ENCODE measurements around the gene ACADVL. TPM values are rescaled to one million over a fixed set of nuclear protein-coding genes. Genes with fewer than 3 reads are reported as not detected.

ACADVL gene
- polyA plus RNA-seq, 3 donors = 152 to 1,231 (median 154) TPM

DNA sequence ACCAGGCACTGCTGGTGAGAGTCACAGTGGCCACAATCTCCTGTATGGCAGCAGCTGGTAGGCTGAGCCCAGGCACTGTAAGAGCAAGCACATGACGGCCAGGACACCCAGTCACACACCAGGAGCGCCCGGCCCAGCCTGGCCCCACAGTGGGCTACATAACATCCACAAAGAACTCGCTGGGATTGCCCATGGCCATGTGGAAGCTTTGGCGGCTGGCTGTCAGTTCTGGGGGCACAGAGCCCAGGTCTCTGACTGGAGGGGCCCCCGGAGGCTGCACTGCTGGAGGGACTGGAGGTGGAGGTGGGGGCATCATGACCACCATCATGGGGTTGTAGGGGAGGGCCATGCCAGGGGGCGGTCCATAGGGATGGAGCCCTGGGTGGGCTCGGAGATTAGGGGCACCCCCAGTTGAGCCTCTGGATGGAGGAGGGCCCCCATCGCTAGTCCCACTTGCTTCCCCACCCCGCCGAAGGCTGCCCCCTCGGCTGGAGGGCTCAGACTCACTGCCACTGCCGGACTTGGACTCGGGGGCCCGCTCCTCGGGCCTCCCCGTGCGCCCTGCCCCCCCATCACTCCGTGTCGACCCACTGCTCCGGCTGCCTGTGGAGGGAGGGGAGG lies 6.1 kb downstream of the ACADVL start:
- Mint-ChIP-seq H3K9me3 (peaks cover 0 to 2% (median 0%) of the 10 kb centered on the region in 7 donors), H3K4me3 (no peak overlapping the region), H3K4me1 (peaks cover 12% of the 10 kb centered on the region), H3K27ac (no peak overlapping the region), H3K36me3 (peaks cover 80 to 95% of the 10 kb centered on the region in 2 donors), H3K27me3 (ENCODE audit: low read depth in 3 of 3) (peaks cover 0 to 2% (median 0%) of the 10 kb centered on the region in 3 donors)
- no peak for DNase-seq
- Histone ChIP-seq H4K20me1 (ENCODE audit: insufficient read depth, low read length) (peaks cover 18% of the 10 kb centered on the region), H3K4me3 (replicated peaks in 1 of 3; ENCODE audit: low read depth in 2 of 3, low read length in 3 of 3) (no peak overlapping the region), H3K27ac (ENCODE audit: low read depth in 1 of 2, low read length in 2 of 2) (no peak overlapping the region), H3K79me2 (ENCODE audit: insufficient read depth, low read length) (peaks cover 15% of the 10 kb centered on the region), H2AFZ (ENCODE audit: insufficient read depth, low read depth, low read length, poor library complexity, severe bottlenecking) (no peak overlapping the region), H3K9me3 (replicated peaks in 1 of 2; ENCODE audit: control insufficient read depth in 1 of 2, insufficient read depth in 1 of 2, low read length in 2 of 2) (no peaks in the 10 kb centered on the region), H3K27me3 (ENCODE audit: control insufficient read depth in 2 of 2, insufficient read depth in 2 of 2, low read length in 2 of 2) (no peaks in the 10 kb centered on the region), H3K4me2 (replicated peaks; ENCODE audit: extremely low read depth, low read length, poor library complexity, severe bottlenecking) (no peak overlapping the region), H3K36me3 (replicated peaks in 1 of 2; ENCODE audit: control insufficient read depth in 1 of 2, insufficient read depth in 2 of 2, low read length in 2 of 2) (peaks cover 66 to 95% of the 10 kb centered on the region in 2 donors), H3K4me1 (ENCODE audit: control insufficient read depth in 1 of 2, insufficient read depth in 2 of 2, low read length in 2 of 2) (peaks cover 7 to 12% of the 10 kb centered on the region in 2 donors), H3K9ac (ENCODE audit: insufficient read depth, low read length, poor library complexity, severe bottlenecking) (no peak overlapping the region)
- WGBS (ENCODE audit: insufficient coverage) = 89% methylated on average over 4 of the region's 21 CpGs
- intact Hi-C loops (cut with micrococcal nuclease) = no loop called here
- TF ChIP-seq, protein P1, sequence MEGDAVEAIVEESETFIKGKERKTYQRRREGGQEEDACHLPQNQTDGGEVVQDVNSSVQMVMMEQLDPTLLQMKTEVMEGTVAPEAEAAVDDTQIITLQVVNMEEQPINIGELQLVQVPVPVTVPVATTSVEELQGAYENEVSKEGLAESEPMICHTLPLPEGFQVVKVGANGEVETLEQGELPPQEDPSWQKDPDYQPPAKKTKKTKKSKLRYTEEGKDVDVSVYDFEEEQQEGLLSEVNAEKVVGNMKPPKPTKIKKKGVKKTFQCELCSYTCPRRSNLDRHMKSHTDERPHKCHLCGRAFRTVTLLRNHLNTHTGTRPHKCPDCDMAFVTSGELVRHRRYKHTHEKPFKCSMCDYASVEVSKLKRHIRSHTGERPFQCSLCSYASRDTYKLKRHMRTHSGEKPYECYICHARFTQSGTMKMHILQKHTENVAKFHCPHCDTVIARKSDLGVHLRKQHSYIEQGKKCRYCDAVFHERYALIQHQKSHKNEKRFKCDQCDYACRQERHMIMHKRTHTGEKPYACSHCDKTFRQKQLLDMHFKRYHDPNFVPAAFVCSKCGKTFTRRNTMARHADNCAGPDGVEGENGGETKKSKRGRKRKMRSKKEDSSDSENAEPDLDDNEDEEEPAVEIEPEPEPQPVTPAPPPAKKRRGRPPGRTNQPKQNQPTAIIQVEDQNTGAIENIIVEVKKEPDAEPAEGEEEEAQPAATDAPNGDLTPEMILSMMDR (IDR thresholded peaks at IDR 0.05) = no peak

DNA sequence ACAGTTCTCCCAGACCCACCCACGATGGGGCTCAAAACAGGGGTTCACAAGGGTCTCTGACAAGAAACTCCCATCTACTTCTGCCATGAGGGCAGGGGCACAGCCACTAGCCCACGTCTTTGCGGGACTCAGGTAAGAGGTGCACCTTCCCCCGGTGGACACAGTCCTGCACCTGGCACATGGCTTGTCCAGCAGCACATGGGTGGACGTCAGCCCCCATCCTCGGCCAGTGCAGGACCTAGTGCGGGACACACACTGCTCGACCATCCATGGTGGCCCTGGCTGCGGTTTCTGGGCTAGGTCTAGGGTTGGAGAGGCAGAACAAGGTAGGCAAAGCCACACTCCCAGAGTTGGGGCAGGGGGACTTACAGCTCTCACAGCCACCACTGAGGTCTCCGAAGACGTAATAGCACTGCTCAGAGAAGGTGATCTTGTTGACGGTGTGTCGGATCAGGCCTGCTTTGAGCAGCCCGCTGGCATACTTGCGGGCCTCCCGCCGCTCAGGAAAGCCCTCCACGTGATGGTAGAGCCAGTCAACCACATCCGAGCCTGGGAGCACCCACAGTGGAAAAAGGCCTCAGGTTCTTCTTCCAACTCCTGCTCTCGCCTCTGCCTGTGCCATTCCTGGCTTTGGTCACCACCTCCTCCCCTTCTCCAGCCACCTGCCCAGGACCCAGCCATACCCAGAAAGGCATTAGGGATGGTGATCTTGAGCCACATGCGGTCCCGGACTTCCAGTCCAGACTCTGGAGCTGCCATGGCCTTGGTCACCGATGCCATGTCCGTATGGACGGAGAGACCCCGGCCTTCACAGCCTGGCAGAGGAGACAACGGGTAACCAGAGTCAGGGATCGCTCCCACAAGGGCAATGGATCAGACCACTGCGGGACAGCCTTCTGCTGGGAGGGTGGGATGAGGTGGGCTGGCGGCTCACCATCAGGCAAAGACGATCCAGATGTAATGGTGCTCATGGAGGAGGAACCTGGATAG lies 7.3 kb downstream of the ACADVL start:
- Mint-ChIP-seq H3K27me3 (ENCODE audit: low read depth in 3 of 3) (no peaks in the 10 kb centered on the region), H3K9me3 (no peaks in the 10 kb centered on the region), H3K4me3 (no peak overlapping the region), H3K4me1 (peaks cover 7% of the 10 kb centered on the region), H3K36me3 (peaks cover 73 to 86% of the 10 kb centered on the region in 2 donors), H3K27ac (peak overlapping the region in 2 of 7 donors; percentile 45 to 60)
- H3K27ac ChIP-seq (ENCODE audit: low read depth in 1 of 2, low read length in 2 of 2) = no peak overlapping the region
- H3K27me3 ChIP-seq (ENCODE audit: control insufficient read depth in 2 of 2, insufficient read depth in 2 of 2, low read length in 2 of 2) = no peaks in the 10 kb centered on the region
- no peak overlapping the region for H3K4me2 ChIP-seq (replicated peaks; ENCODE audit: extremely low read depth, low read length, poor library complexity, severe bottlenecking)
- H2AFZ ChIP-seq (ENCODE audit: insufficient read depth, low read depth, low read length, poor library complexity, severe bottlenecking) = no peak overlapping the region
- no peaks in the 10 kb centered on the region for H3K9me3 ChIP-seq (replicated peaks in 1 of 2; ENCODE audit: control insufficient read depth in 1 of 2, insufficient read depth in 1 of 2, low read length in 2 of 2)
- no peak for DNase-seq
- H3K79me2 ChIP-seq (ENCODE audit: insufficient read depth, low read length) = peaks cover 19% of the 10 kb centered on the region
- 95% methylated on average over 29 of the region's 31 CpGs for WGBS (ENCODE audit: insufficient coverage)
- peaks cover 6% of the 10 kb centered on the region for H4K20me1 ChIP-seq (ENCODE audit: insufficient read depth, low read length)
- H3K9ac ChIP-seq (ENCODE audit: insufficient read depth, low read length, poor library complexity, severe bottlenecking) = no peak overlapping the region
- peaks cover 3 to 7% of the 10 kb centered on the region in 2 donors for H3K4me1 ChIP-seq (ENCODE audit: control insufficient read depth in 1 of 2, insufficient read depth in 2 of 2, low read length in 2 of 2)
- intact Hi-C loops (cut with micrococcal nuclease) = no loop called here
- TF ChIP-seq, protein P1 (IDR thresholded peaks at IDR 0.05) = no peak
- H3K36me3 ChIP-seq (replicated peaks in 1 of 2; ENCODE audit: control insufficient read depth in 1 of 2, insufficient read depth in 2 of 2, low read length in 2 of 2) = peaks cover 62 to 88% of the 10 kb centered on the region in 2 donors
- H3K4me3 ChIP-seq (replicated peaks in 1 of 3; ENCODE audit: low read depth in 2 of 3, low read length in 3 of 3) = no peak overlapping the region

Measured in CD14-positive monocyte (primary cell).